ENCODE measurements around the gene ING5. TPM values are rescaled to one million over a fixed set of nuclear protein-coding genes. Genes with fewer than 3 reads are reported as not detected.
"Not testable (repeated sequence)": the region's sequence is repeated elsewhere in the genome, so short reads cannot be mapped to it uniquely, and the experiment has no call there.

ING5 gene
- total RNA-seq, 2 experiments from 2014 or later, result 41.0 to 43.8 TPM

GRCh38 chr2:241750076-241750840 is 48.4 kb downstream of the ING5 start:
- Mint-ChIP-seq H3K9me3 (no peaks in the 10 kb centered on the region), H3K27ac (no peak overlapping the region), H3K36me3 (ENCODE audit: low read depth) (peaks cover 19% of the 10 kb centered on the region), H3K4me1 (ENCODE audit: low read depth) (no peaks in the 10 kb centered on the region), H3K4me3 (no peak overlapping the region), H3K27me3 (ENCODE audit: low read depth) (no peaks in the 10 kb centered on the region)
- CTCF ChIA-PET, result no interaction called here
- no peak for DNase-seq
- intact Hi-C loops (cut with micrococcal nuclease), result no loop called here

DNA sequence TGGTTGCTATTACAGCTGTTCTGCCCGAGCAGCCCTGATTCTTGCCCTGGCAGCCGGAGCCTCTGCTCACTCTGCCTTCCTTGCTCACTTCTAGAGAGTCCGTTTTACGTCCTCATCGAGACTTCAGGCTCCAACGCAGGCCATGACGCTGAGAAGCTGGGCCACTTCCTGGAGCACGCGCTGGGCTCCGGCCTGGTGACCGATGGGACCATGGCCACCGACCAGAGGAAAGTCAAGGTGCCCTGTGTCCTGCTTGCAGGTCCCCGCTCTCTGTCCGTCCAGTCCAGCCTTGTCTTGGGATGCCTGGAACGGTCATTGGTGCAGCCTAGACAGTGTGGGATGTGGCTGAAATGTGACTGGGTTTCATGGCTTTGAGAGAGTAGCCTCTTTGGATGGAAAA is 49.3 kb downstream of the ING5 start:
- no peak for DNase-seq
- Mint-ChIP-seq H3K27me3 (ENCODE audit: low read depth) (no peaks in the 10 kb centered on the region), H3K9me3 (no peaks in the 10 kb centered on the region), H3K4me1 (ENCODE audit: low read depth) (no peaks in the 10 kb centered on the region), H3K27ac (peak overlapping the region; percentile 53), H3K4me3 (no peak overlapping the region), H3K36me3 (ENCODE audit: low read depth) (peaks cover 10% of the 10 kb centered on the region)
- CTCF ChIA-PET, result interaction anchor here (0.7 kb wide), 1 partner anchor 1783 kb away, joined by 3 read pairs; no protein-coding TSS in a partner anchor
- intact Hi-C loops (cut with micrococcal nuclease), result no loop called here

DNA sequence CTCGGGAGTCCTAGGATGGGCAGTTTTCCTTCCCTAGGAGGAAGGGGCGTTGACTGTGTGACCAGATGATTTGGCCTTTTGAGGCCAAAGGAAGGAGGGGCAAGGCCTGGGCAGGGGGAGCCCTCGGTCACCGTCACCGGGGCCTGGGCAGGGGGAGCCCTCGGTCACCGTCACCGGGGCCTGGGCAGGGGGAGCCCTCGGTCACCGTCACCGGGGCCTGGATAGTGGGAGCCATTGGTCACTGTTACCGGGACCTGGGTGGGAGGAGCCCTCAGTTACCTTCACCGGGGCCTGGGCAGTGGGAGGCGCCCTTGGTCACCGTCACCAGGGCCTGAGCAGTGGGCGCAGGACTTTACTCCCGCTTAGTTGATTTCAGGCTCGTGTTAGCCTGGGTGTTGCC is 49.9 kb downstream of the ING5 start:
- CTCF ChIA-PET, result interaction anchor here (0.7 kb wide), 1 partner anchor 1784 kb away, joined by 3 read pairs; no protein-coding TSS in a partner anchor
- H3K4me3 Mint-ChIP-seq, result no peak overlapping the region

DNA sequence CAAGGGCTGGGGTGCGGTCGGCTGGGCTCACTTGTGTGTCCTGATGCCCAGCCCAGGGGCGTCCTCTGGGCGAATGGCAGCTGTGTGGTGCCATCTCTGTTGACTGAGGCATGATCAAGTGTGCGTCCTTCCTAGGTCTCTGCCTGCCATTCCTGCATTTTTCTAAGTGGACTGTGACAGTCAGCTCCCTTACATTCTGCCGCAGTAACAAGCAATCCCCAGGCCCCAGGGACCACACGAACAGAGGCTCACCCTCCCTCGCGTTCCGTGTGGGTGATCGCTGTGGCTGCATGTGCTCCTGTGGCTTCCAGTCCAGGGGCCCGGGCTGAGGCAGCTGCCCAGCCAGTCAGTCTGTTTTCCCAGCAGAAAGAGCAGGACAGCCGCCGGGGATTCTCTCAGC is 50.4 kb downstream of the ING5 start:
- H3K9me3 Mint-ChIP-seq, result no peaks in the 10 kb centered on the region
- intact Hi-C loops (cut with micrococcal nuclease), result no loop called here
- CTCF ChIA-PET, result no interaction called here
- H3K27me3 Mint-ChIP-seq (ENCODE audit: low read depth), result no peaks in the 10 kb centered on the region
- H3K27ac Mint-ChIP-seq, result no peak overlapping the region
- H3K4me3 Mint-ChIP-seq, result no peak overlapping the region
- H3K36me3 Mint-ChIP-seq (ENCODE audit: low read depth), result peaks cover 7% of the 10 kb centered on the region
- DNase-seq, result no peak
- H3K4me1 Mint-ChIP-seq (ENCODE audit: low read depth), result no peaks in the 10 kb centered on the region

More for the DNA sequence above, 49.9 kb downstream of the ING5 start:
- Mint-ChIP-seq H3K9me3 (no peaks in the 10 kb centered on the region), H3K27ac (no peak overlapping the region), H3K4me1 (ENCODE audit: low read depth) (no peaks in the 10 kb centered on the region), H3K36me3 (ENCODE audit: low read depth) (peaks cover 9% of the 10 kb centered on the region), H3K27me3 (ENCODE audit: low read depth) (no peaks in the 10 kb centered on the region)
- no peak for DNase-seq
- intact Hi-C loops (cut with micrococcal nuclease), result no loop called here

DNA sequence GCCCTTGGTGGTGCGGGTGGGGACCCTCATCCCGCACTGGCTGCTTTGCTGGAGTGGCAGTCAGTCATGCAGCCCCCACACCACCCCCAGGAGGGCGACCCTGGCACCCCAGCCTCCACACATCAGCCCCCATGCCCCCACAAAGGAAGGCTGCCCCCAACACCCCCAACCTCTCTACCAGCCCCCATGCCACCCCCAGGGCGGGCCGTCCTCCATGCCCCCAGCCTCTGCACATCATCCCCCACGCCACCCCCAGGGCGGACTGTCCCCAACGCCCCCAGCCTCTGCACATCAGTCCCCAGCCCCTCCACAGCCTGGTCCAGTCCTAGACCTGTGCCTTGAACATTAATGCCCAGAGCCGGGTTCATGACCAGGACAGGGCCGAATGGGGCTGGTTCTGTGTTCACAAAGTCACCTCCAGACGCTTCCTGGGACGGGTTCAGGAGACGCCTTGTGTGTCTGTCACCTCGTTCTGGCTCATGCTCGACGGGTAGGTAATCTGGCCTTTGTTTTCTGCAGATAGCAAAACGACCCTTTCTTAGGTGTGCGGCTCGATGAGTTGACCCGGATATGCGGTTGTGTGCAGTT is 50.9 kb downstream of the ING5 start:
- H3K27ac Mint-ChIP-seq, result no peak overlapping the region
- no peak overlapping the region for H3K4me3 Mint-ChIP-seq
- intact Hi-C loops (cut with micrococcal nuclease), result no loop called here
- no peaks in the 10 kb centered on the region for H3K27me3 Mint-ChIP-seq (ENCODE audit: low read depth)
- CTCF ChIA-PET, result no interaction called here
- no peak for DNase-seq
- peaks cover 7% of the 10 kb centered on the region for H3K36me3 Mint-ChIP-seq (ENCODE audit: low read depth)
- no peaks in the 10 kb centered on the region for H3K4me1 Mint-ChIP-seq (ENCODE audit: low read depth)
- H3K9me3 Mint-ChIP-seq, result no peaks in the 10 kb centered on the region

DNA sequence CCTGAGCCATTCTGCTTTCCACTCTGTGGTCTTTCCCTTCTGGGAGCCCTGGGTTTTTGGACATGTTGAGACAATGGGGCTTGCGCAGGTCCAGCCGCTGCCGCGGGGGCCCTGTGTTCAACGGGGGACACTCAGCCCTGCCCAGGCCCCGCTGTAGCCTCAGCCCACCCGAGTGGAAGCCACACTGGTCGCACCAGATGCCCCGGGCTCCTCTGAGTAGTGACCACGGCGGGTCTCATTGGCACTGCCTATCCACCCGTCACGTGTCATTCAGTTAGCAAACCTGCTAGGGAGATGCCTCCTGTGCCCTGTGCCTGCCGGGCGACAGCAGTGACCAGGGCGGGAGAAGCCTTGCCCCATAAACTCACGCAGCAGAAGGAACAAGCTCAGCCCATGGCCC is 51.7 kb downstream of the ING5 start:
- DNase-seq, result no peak
- H3K36me3 Mint-ChIP-seq (ENCODE audit: low read depth), result peaks cover 9% of the 10 kb centered on the region
- H3K4me3 Mint-ChIP-seq, result no peak overlapping the region
- H3K27me3 Mint-ChIP-seq (ENCODE audit: low read depth), result no peaks in the 10 kb centered on the region
- CTCF ChIA-PET, result no interaction called here
- intact Hi-C loops (cut with micrococcal nuclease), result no loop called here
- H3K9me3 Mint-ChIP-seq, result no peaks in the 10 kb centered on the region
- H3K4me1 Mint-ChIP-seq (ENCODE audit: low read depth), result no peaks in the 10 kb centered on the region
- H3K27ac Mint-ChIP-seq, result no peak overlapping the region

DNA sequence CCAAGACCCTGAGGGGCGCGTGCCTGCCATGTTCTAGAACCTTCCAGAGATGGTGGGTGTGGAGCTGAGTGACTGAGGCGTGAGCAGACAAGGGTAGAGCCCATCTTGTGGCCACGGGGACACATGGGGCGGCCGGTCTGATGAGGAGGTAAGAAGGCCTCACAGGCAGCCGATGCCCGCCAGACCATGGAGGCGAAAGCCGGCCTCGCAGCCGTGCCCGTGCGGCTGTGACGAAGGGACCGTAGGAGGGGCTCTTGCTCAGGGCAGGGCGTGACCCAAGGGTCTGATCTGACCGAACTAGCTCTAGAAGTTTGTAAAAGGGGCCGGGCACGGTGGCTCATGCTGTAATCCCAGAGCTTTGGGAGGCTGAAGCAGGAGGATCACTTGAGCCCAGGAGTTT is 52.2 kb downstream of the ING5 start:
- no peaks in the 10 kb centered on the region for H3K27me3 Mint-ChIP-seq (ENCODE audit: low read depth)
- no peaks in the 10 kb centered on the region for H3K9me3 Mint-ChIP-seq
- H3K27ac Mint-ChIP-seq, result no peak overlapping the region
- CTCF ChIA-PET, result no interaction called here
- intact Hi-C loops (cut with micrococcal nuclease), result no loop called here
- no peak overlapping the region for H3K4me3 Mint-ChIP-seq
- no peaks in the 10 kb centered on the region for H3K4me1 Mint-ChIP-seq (ENCODE audit: low read depth)
- DNase-seq, result no peak
- H3K36me3 Mint-ChIP-seq (ENCODE audit: low read depth), result peaks cover 7% of the 10 kb centered on the region

- no peak for DNase-seq
- no peaks in the 10 kb centered on the region for H3K27me3 Mint-ChIP-seq (ENCODE audit: low read depth)
- no peaks in the 10 kb centered on the region for H3K4me1 Mint-ChIP-seq (ENCODE audit: low read depth)
- CTCF ChIA-PET, result no interaction called here
- H3K27ac Mint-ChIP-seq, result no peak overlapping the region
- H3K36me3 Mint-ChIP-seq (ENCODE audit: low read depth), result peaks cover 11% of the 10 kb centered on the region
- intact Hi-C loops (cut with micrococcal nuclease), result no loop called here
- peaks cover 2% of the 10 kb centered on the region for H3K9me3 Mint-ChIP-seq
- H3K4me3 Mint-ChIP-seq, result no peak overlapping the region
These were observed 53.3 kb downstream of the ING5 start for GRCh38 chr2:241755166-241755565.

DNA sequence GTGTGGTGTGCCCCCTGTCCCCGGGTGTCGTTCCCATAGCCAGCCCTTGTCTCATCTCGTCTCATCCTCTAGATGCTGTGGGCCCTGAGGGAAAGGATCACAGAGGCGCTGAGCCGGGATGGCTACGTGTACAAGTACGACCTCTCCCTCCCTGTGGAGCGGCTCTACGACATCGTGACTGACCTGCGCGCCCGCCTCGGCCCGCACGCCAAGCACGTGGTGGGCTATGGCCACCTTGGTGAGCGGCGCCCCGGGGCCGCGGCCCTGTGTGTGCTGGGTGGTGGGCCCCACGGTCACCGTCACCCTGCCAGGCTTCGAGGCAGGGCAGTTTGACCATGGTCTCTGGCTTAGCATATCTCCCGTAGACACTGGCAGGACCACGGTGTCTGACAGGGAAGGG is 53.9 kb downstream of the ING5 start:
- Mint-ChIP-seq H3K4me3 (no peak overlapping the region), H3K4me1 (ENCODE audit: low read depth) (no peaks in the 10 kb centered on the region), H3K9me3 (peaks cover 2% of the 10 kb centered on the region), H3K36me3 (ENCODE audit: low read depth) (peaks cover 12% of the 10 kb centered on the region), H3K27ac (no peak overlapping the region), H3K27me3 (ENCODE audit: low read depth) (no peaks in the 10 kb centered on the region)
- no peak for DNase-seq
- intact Hi-C loops (cut with micrococcal nuclease), result no loop called here
- CTCF ChIA-PET, result interaction anchor here (0.7 kb wide), 1 partner anchor 25 kb away, joined by 3 read pairs; no protein-coding TSS in a partner anchor

- intact Hi-C loops (cut with micrococcal nuclease), result no loop called here
- Mint-ChIP-seq H3K4me1 (ENCODE audit: low read depth) (no peaks in the 10 kb centered on the region), H3K4me3 (no peak overlapping the region), H3K36me3 (ENCODE audit: low read depth) (peaks cover 17% of the 10 kb centered on the region), H3K27ac (no peak overlapping the region), H3K27me3 (ENCODE audit: low read depth) (no peaks in the 10 kb centered on the region), H3K9me3 (peaks cover 2% of the 10 kb centered on the region)
- CTCF ChIA-PET, result no interaction called here
- DNase-seq, result no peak
These were observed 57.4 kb downstream of the ING5 start for GRCh38 chr2:241759067-241759807.

- not testable (repeated sequence) for DNase-seq
These were observed 58.1 kb downstream of the ING5 start for GRCh38 chr2:241759893-241760292.

GRCh38 chr2:241760301-241760771 is 58.5 kb downstream of the ING5 start:
- Mint-ChIP-seq H3K4me1 (ENCODE audit: low read depth) (no peaks in the 10 kb centered on the region), H3K4me3 (no peak overlapping the region), H3K27ac (no peak overlapping the region), H3K36me3 (ENCODE audit: low read depth) (peaks cover 17% of the 10 kb centered on the region), H3K9me3 (peaks cover 2% of the 10 kb centered on the region), H3K27me3 (ENCODE audit: low read depth) (no peaks in the 10 kb centered on the region)
- intact Hi-C loops (cut with micrococcal nuclease), result no loop called here
- CTCF ChIA-PET, result no interaction called here
- no peak for DNase-seq

More at GRCh38 chr2:241759893-241760292, 58.1 kb downstream of the ING5 start:
- H3K36me3 Mint-ChIP-seq (ENCODE audit: low read depth), result peaks cover 17% of the 10 kb centered on the region
- H3K27me3 Mint-ChIP-seq (ENCODE audit: low read depth); H3K9me3 Mint-ChIP-seq; H3K4me1 Mint-ChIP-seq (ENCODE audit: low read depth); intact Hi-C loops (cut with micrococcal nuclease); CTCF ChIA-PET; H3K4me3 Mint-ChIP-seq; H3K27ac Mint-ChIP-seq: not testable (repeated sequence)

Measured in activated naive CD4-positive, alpha-beta T cell treated with anti-CD3 and anti-CD28 coated beads for 36 hours (primary cell).